Measurements from ENCODE around the gene ARHGEF11.
"Not testable (repeated sequence)": the region's sequence is repeated elsewhere in the genome, so short reads cannot be mapped to it uniquely, and the experiment has no call there.

ARHGEF11 gene

GRCh38 chr1:157045250-157046218, at the start of gene ARHGEF11:
TSS of gene ARHGEF11 (minus strand) at chr1:157045742. CDS start at chr1:157044330, 1,412 bp downstream.
- peak; percentile 79 for DNase-seq

GRCh38 chr1:157095091-157095490, 49.5 kb upstream of the ARHGEF11 start:
- no peak for DNase-seq

GRCh38 chr1:157092831-157093230, 47.3 kb upstream of the ARHGEF11 start:
- DNase-seq, result no peak

- no peak for DNase-seq
Observed at GRCh38 chr1:157091668-157092273, 46.2 kb upstream of the ARHGEF11 start.

- DNase-seq, result no peak
Observed at GRCh38 chr1:157091186-157091585, 45.6 kb upstream of the ARHGEF11 start.

GRCh38 chr1:157090771-157091170, 45.2 kb upstream of the ARHGEF11 start:
- DNase-seq, result no peak

GRCh38 chr1:157090196-157090647, 44.7 kb upstream of the ARHGEF11 start:
- DNase-seq, result peak; percentile 58

- DNase-seq, result no peak
Observed at GRCh38 chr1:157089789-157090188, 44.2 kb upstream of the ARHGEF11 start.

GRCh38 chr1:157088607-157089006, 43.1 kb upstream of the ARHGEF11 start:
- DNase-seq, result no peak

- no peak for DNase-seq
Observed at GRCh38 chr1:157087030-157087429, 41.5 kb upstream of the ARHGEF11 start.

GRCh38 chr1:157086299-157086698, 40.8 kb upstream of the ARHGEF11 start:
- no peak for DNase-seq

- DNase-seq, result no peak
Observed at GRCh38 chr1:157085421-157085820, 39.9 kb upstream of the ARHGEF11 start.

- no peak for DNase-seq
Observed at GRCh38 chr1:157084720-157085119, 39.2 kb upstream of the ARHGEF11 start.

- DNase-seq, result no peak
Observed at GRCh38 chr1:157081707-157082106, 36.2 kb upstream of the ARHGEF11 start.

GRCh38 chr1:157080714-157081113, 35.2 kb upstream of the ARHGEF11 start:
- DNase-seq, result no peak

GRCh38 chr1:157077394-157077793, 31.9 kb upstream of the ARHGEF11 start:
- DNase-seq, result no peak

GRCh38 chr1:157073944-157074685, 28.6 kb upstream of the ARHGEF11 start:
- DNase-seq, result no peak

GRCh38 chr1:157069601-157070000, 24.1 kb upstream of the ARHGEF11 start:
- DNase-seq, result no peak

- not testable (repeated sequence) for DNase-seq
Observed at GRCh38 chr1:157059241-157059640, 13.7 kb upstream of the ARHGEF11 start.

- DNase-seq, result no peak
Observed at GRCh38 chr1:157056269-157056668, 10.7 kb upstream of the ARHGEF11 start.

GRCh38 chr1:157055729-157056128, 10.2 kb upstream of the ARHGEF11 start:
- not testable (repeated sequence) for DNase-seq

- DNase-seq, result no peak
Observed at GRCh38 chr1:157050836-157051235, 5.3 kb upstream of the ARHGEF11 start.

- no peak for DNase-seq
Observed at GRCh38 chr1:157047062-157047410, 1.5 kb upstream of the ARHGEF11 start.

Data from COR-L47 (cell line).